GM23248 (cell line): ENCODE results near the gene CCDC144A. TPM values are rescaled to one million over a fixed set of nuclear protein-coding genes. Genes with fewer than 3 reads are reported as not detected.
A peak's percentile ranks its signal among the peaks of the same experiment; 100 is the strongest.
"Not testable (repeated sequence)": the region's sequence is repeated elsewhere in the genome, so short reads cannot be mapped to it uniquely, and the experiment has no call there.

Experiments used
- DNase-seq: peaks from one replicate; pipeline ENCODE4 v3.0.0-alpha.2; 2015
- H2AFZ ChIP-seq: fragments of 200-600 bp; sonication (generic); 2 replicates; pipeline ENCODE4 v1.6.1; 2016; ENCODE audit warnings: antibody characterized with exemption
- H3F3A ChIP-seq: fragments of 200-600 bp; sonication (generic); 2 replicates; pipeline ENCODE4 v1.6.1; 2016; ENCODE audit warnings: mild to moderate bottlenecking, antibody characterized with exemption, mixed run types; ENCODE audit not compliant: insufficient read depth
- H3K27ac ChIP-seq: fragments of 200-600 bp; sonication (generic); 2 replicates; pipeline ENCODE4 v1.5.1; 2016; ENCODE audit warnings: mild to moderate bottlenecking
- H3K27me3 ChIP-seq: fragments of 200-600 bp; sonication (generic); replicated peaks from 2 replicates; pipeline ENCODE4 v1.6.1; 2016; ENCODE audit warnings: mild to moderate bottlenecking; ENCODE audit not compliant: insufficient read depth
- H3K36me3 ChIP-seq: fragments of 200-600 bp; sonication (generic); 2 replicates; pipeline ENCODE4 v1.6.1; 2016; ENCODE audit warnings: low read depth, mild to moderate bottlenecking
- H3K4me1 ChIP-seq: fragments of 200-600 bp; sonication (generic); 2 replicates; pipeline ENCODE4 v1.6.1; 2016; ENCODE audit warnings: mild to moderate bottlenecking; ENCODE audit not compliant: insufficient read depth
- H3K4me2 ChIP-seq: fragments of 200-600 bp; sonication (generic); one replicate; pipeline ENCODE4 v1.6.1; 2016; ENCODE audit warnings: mild to moderate bottlenecking; ENCODE audit not compliant: unreplicated experiment
- H3K4me3 ChIP-seq: fragments of 200-600 bp; sonication (generic); 2 replicates; pipeline ENCODE4 v1.5.1; 2016; ENCODE audit warnings: mild to moderate bottlenecking
- H3K79me2 ChIP-seq: fragments of 200-600 bp; sonication (generic); 2 replicates; pipeline ENCODE4 v1.6.1; 2016; ENCODE audit warnings: mild to moderate bottlenecking; ENCODE audit not compliant: insufficient read depth
- H3K9ac ChIP-seq: fragments of 200-600 bp; sonication (generic); 2 replicates; pipeline ENCODE4 v1.6.1; 2016; ENCODE audit warnings: mild to moderate bottlenecking
- H3K9me2 ChIP-seq: fragments of 200-600 bp; sonication (generic); 2 replicates; pipeline ENCODE4 v1.6.1; 2016; ENCODE audit warnings: mixed run types, mild to moderate bottlenecking, moderate library complexity; ENCODE audit not compliant: insufficient read depth
- H3K9me3 ChIP-seq: fragments of 200-600 bp; sonication (generic); one replicate; pipeline ENCODE4 v1.6.1; 2017; ENCODE audit warnings: low read depth
- H4K20me1 ChIP-seq: fragments of 200-600 bp; sonication (generic); 2 replicates; pipeline ENCODE4 v1.6.0; 2016; ENCODE audit not compliant: insufficient read depth
- WGBS, 2 experiments: methylation state at CpG; one replicate each; pipeline ENCODE4 v1.1.6; 2015 to 2017; ENCODE audit warnings: low lambda C conversion rate in 2 of 2, low coverage in 1 of 2; ENCODE audit errors: missing lambda C conversion rate in 2 of 2; 5-methylcytosine and 5-hydroxymethylcytosine counted together
- in situ Hi-C: fragments of 300-500 bp; cut with MboI; formaldehyde crosslinking; loops from 2 replicates; pipeline ENCODE4 v1.15.0; 2020
- polyA plus RNA-seq: library from polyadenylated mRNA; unstranded; fragments of >200 nt; fragmentation: Nextera tagmentation; extraction: Ambion mirVana; gene quantifications from 2 replicates; pipeline ENCODE4 v1.2.1, GENCODE V29; 2016
- total RNA-seq: library from RNA; depleted of rRNA; stranded (reverse); fragments of >200 nt; shearing (Covaris generic); gene quantifications from 2 replicates; pipeline ENCODE4 v1.2.3, GENCODE V29; 2014

CCDC144A gene
- total and polyA plus RNA-seq, 2 experiments from 2014 or later = 0.03 to 3.5 TPM

DNA sequence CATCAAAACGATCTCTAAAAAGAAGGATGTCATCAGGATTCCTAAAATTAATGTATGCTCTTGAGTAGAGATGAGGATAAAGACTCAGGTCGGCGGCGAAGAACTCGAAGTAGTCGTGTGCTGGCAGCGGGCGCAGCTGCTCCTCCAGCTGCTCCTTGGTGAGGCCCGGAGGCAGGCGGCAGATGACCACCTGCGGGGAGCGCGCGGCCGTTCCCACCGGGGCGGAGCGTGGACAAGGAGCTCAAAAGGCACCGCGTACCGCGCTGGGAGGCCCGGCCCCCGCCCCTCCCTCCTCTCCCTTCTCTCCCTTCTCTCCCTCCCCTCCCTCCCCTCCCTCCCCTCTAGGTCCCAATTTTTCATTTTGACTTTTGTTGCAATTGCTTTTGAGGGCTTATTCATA is 56.5 kb downstream of the CCDC144A start:
- DNase-seq, H3K9me3 ChIP-seq, H3F3A ChIP-seq, H4K20me1 ChIP-seq, H3K79me2 ChIP-seq, H3K9ac ChIP-seq, in situ Hi-C loops, H3K27me3 ChIP-seq, H2AFZ ChIP-seq, H3K4me2 ChIP-seq, H3K4me3 ChIP-seq, H3K27ac ChIP-seq, H3K4me1 ChIP-seq, H3K36me3 ChIP-seq, H3K9me2 ChIP-seq: not testable (repeated sequence)
- WGBS, 2 experiments = 0 to 4% methylated on average over 10 to 24 of the region's 24 CpGs

DNA sequence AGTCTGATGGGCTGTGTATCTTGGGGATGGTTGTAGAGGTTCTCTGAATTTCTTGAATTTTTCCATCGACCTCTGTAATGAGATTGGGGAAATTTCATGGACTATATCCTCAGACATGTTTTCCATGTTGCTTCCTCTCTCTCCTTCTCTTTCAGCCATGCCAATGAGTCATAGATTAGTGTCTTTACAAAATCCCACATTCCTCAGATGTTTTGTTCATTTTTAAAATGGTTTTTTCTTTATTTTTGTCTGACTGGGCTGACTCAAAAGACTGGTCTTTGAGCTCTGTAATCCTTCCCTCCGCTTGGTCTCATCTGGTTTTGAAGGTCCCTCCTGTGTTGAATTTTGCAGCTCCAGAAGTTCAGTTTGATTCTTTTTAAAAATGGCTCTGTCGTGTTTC is 60.5 kb downstream of the CCDC144A start:
- 0 out of 2 replicates have a peak overlapping the region, but pooled peaks have one; percentile 18 for H3K27ac ChIP-seq
- DNase-seq, H3K9ac ChIP-seq, H3K36me3 ChIP-seq, H3K79me2 ChIP-seq, H3K9me2 ChIP-seq, H3F3A ChIP-seq, in situ Hi-C loops, H3K4me3 ChIP-seq, H3K4me2 ChIP-seq, H2AFZ ChIP-seq, H4K20me1 ChIP-seq, H3K9me3 ChIP-seq, H3K4me1 ChIP-seq, H3K27me3 ChIP-seq: not testable (repeated sequence)
- 18 to 23% methylated on average over 3 of the region's 3 CpGs for WGBS, 2 experiments

DNA sequence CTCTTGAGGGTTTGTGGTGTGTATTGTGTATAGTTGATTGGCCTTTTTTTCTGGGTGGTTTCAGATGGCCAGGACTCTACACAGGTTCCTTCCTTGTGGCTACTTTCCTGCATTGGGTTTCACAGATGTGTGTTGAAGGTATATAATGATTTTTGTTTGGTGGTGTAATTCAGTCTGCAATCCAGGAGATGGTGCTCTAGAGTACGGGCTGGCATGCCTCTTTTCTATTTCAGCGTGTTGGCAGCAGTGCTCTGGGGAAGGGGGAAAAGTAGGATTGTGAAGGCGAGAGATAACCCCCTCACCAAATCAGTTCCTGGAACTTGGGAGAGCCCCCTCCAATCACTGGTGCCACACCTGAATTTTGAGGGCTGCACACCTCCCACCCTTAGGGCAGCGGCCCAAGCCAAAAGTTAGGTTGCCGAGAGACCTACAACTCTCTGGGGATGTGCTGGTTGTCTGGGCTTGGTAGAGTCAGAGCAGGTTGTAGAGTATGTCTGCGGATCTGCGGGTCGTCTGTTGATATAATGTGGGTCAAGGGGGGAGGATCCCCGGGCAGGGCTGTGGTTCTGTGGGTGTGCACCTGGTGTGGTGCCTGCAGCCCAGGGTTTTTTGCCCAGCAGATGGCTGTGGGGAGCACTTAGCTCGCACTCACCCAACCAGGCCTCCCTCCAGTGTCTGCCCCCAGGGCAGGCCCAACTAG is 61.3 kb downstream of the CCDC144A start:
- peak; percentile 21 for DNase-seq
- H3K4me2 ChIP-seq, H3K27ac ChIP-seq, H3K9me3 ChIP-seq, H4K20me1 ChIP-seq, H3K36me3 ChIP-seq, H3K4me1 ChIP-seq, H3K27me3 ChIP-seq, H3K9me2 ChIP-seq, H3K9ac ChIP-seq, H3F3A ChIP-seq, H3K79me2 ChIP-seq, H3K4me3 ChIP-seq, in situ Hi-C loops, H2AFZ ChIP-seq: not testable (repeated sequence)
- 29 to 43% methylated on average over 6 to 8 of the region's 10 CpGs for WGBS, 2 experiments

DNA sequence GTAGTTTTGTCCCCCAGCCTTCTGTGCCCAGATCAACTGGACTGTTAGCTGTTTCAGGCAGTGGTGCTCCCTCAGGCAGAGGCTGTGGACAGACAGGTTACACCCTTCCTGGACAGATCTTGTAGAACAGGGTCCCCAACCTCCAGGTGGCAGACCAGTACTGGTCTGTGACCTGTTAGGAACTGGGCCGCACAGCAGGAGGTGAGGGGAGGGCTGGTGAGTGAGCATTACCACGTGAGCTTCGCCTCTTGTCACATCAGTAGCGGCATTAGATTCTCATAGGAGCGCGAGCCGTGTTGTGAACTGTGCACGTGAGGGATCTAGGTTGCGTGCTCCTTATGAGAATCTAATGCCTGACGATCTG is 61.9 kb downstream of the CCDC144A start:
- H3K9ac ChIP-seq, H3K4me3 ChIP-seq, H3K9me2 ChIP-seq, H3K36me3 ChIP-seq, in situ Hi-C loops, H3F3A ChIP-seq, DNase-seq, H3K27ac ChIP-seq, H2AFZ ChIP-seq, H3K4me2 ChIP-seq, H3K79me2 ChIP-seq, H4K20me1 ChIP-seq, H3K4me1 ChIP-seq, H3K27me3 ChIP-seq, H3K9me3 ChIP-seq: not testable (repeated sequence)
- WGBS, 2 experiments = 78 to 83% methylated on average over 6 to 10 of the region's 10 CpGs

DNA sequence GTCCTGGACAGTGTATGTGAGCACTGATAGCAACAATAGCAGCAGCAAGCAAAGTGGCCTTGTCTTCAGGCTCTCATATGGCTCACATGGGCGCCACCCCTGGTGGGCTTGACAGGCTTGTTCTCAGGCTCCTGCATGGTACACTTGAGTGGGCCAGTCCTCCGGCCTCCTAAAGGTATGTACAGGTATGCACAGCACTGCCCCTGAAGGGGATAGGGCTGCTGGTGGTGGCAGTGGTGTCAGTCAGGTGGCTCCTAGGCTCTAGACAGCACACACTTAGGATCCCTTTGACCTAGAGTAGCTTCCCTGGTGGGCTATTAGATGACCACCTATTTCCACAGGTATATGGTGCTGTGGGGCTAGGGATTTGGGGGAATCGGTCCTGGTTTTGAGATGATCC is 67.5 kb downstream of the CCDC144A start:
- DNase-seq, H2AFZ ChIP-seq, in situ Hi-C loops, H3K27me3 ChIP-seq, H3K36me3 ChIP-seq, H4K20me1 ChIP-seq, H3K9me3 ChIP-seq, H3F3A ChIP-seq, H3K9me2 ChIP-seq, H3K9ac ChIP-seq, H3K27ac ChIP-seq, H3K4me3 ChIP-seq, H3K79me2 ChIP-seq, H3K4me1 ChIP-seq, H3K4me2 ChIP-seq: not testable (repeated sequence)
- 15 to 44% methylated on average over 2 of the region's 3 CpGs for WGBS, 2 experiments

DNA sequence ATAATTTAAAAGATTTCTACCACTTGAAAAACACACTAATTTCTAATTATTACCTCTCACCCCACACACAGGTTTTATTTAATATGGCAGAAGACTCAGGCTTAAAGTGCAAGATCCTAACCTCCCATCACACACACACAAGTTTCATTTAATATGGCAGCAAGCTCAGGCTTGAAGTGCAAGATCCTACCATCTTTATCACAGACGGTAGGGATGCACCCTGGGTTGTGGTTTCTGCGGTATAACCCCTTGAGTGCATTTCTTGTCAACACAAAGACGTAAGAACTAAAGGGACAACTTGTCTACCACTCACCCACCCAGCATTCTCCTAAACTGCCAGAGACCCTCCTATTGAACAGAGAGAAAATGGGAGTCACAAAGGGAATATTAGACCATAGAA is 68.1 kb downstream of the CCDC144A start:
- 44 to 45% methylated on average over 3 of the region's 3 CpGs for WGBS, 2 experiments
- H3K4me1 ChIP-seq, H3K9ac ChIP-seq, H3K27me3 ChIP-seq, H3K4me2 ChIP-seq, H3K9me3 ChIP-seq, in situ Hi-C loops, H3K4me3 ChIP-seq, H3K36me3 ChIP-seq, H3F3A ChIP-seq, H4K20me1 ChIP-seq, DNase-seq, H3K9me2 ChIP-seq, H3K27ac ChIP-seq, H3K79me2 ChIP-seq, H2AFZ ChIP-seq: not testable (repeated sequence)

DNA sequence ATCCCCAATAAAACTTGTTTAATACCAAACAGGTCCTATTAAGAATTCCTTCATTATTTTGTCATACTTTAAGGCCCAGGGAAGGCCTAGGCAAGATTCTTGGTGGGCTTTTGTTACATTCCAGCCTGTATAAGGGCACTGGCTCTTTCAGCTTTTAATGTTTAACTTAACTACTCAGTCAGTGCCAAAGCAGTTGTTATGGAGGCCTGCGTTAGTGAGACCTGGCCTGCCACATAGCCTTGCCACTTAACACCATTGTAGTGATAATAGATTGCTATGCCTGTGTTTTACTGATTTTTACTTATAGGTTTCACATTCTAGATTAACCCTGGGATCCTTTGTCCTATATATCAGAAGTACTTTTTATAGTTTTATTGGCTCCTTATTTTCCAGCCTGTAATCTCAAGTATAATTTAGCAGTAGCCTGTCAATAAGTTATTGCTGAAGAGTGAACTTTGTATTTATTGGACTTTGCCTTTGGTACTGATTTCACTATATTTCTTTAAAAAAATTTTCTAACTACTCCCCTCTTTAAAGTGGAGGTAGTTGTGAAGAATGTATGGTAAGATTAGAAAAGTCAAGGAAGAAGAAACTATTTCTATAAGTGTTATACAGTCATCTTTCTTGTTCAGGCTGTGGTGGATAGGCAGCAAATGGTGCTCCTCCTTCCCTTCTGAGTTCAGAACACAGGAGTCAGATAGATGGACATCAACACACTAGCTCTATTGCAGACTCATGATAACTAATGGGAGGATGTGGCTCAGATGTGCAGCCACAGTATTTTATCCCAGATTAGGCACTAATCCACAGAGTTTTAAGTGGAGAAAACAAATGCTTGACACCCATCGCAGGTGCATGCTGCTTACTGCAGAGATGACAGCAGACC is 78.5 kb downstream of the CCDC144A start:
- 77 to 91% methylated on average over 2 of the region's 2 CpGs for WGBS, 2 experiments
- not testable (repeated sequence) for H3K9me2 ChIP-seq

More for the DNA sequence above, 78.5 kb downstream of the CCDC144A start:
- H3K79me2 ChIP-seq, H3K4me2 ChIP-seq, H2AFZ ChIP-seq, in situ Hi-C loops, H3K4me1 ChIP-seq, H3K27ac ChIP-seq, H3F3A ChIP-seq, H4K20me1 ChIP-seq, H3K9me3 ChIP-seq, H3K4me3 ChIP-seq, DNase-seq, H3K27me3 ChIP-seq, H3K9ac ChIP-seq, H3K36me3 ChIP-seq: not testable (repeated sequence)
